GM18868 (cell line): ENCODE data around the gene WDR82.

Experiments used
- ATAC-seq: cut with Tn5 transposase; IDR thresholded peaks from one replicate; pipeline ENCODE4 v1.9.1; 2021; ENCODE audit warnings: mild to moderate bottlenecking, moderate library complexity; ENCODE audit not compliant: unreplicated experiment

Gene WDR82

DNA sequence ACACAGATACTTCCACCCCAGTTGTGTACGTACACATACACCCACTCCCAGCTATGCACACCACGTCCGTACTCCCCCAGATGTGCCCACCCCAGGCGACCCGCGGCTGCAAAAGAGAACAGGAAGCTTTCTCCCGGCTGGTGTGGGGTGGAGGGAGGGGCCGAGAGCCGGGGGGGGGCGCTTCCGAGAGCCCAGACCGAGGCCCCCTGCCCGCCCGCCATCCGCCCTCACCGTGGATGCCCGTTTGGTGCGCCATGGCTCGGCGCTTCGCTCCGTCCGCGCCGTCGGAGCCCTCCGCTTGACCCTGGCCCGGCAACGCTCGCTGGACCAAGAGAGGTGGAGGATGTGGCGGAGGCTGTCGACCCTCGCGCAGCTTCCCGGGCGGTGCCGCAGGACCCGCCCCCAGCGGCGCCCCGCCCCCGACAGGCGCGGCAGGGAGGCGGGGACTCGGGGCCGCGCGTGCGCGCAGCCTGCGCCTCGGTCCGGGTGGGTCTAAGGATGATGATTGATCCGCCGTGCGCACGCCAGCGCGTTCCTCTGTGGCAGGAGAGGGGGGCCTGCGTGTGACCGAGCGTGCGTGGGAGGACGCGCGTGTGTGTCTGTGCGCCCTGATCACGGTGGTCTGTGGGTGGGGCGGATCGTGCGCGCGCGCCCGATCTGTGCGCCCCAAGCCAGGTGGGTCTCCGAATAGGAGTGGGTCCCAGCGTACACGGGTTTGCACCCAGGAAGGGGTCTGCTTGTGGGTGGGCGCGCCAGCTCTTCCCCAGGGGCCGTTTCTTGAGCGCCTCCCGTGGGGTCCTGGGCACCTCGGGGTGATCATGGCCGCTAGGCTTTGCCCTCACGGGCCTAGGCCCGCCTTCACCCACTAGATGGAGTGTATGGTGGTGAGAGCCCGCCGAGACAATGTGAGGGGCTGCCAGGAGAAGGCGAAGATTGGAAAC lies 39.4 kb downstream of the WDR82 start, which contains the start of gene TWF2:
Gene TWF2, minus strand, starts transcription at position 398 of the 941 bp plus-strand sequence. Its CDS starts 142 bp downstream, at position 256.
- peak; percentile 78 for ATAC-seq

DNA sequence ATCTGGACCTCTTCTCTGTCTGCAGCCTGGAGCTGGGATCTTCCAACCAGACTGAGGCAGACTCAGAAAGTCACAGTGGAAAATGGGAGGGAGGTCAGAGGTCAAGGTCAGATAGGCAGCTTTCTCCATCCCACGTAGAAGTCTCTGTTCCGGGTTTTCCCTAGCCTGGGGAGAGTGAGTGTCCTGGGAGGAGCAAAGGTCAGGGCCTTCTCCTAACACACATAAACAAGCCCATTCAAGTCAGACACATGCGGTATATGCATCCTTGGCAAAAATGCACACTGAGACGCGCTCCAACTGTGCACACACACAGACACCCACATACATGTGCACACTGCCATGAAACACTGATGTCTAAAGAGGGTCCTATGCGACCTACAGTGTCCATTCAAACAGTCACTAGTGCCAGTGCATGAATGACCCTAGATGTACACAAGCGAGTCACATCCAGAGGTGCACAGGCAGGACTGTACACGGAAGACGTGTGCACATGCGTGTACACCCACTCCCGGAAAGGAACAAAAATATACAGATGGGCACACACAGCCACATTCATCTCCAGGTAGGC lies 40.2 kb downstream of the WDR82 start:
- ATAC-seq, result no peak

DNA sequence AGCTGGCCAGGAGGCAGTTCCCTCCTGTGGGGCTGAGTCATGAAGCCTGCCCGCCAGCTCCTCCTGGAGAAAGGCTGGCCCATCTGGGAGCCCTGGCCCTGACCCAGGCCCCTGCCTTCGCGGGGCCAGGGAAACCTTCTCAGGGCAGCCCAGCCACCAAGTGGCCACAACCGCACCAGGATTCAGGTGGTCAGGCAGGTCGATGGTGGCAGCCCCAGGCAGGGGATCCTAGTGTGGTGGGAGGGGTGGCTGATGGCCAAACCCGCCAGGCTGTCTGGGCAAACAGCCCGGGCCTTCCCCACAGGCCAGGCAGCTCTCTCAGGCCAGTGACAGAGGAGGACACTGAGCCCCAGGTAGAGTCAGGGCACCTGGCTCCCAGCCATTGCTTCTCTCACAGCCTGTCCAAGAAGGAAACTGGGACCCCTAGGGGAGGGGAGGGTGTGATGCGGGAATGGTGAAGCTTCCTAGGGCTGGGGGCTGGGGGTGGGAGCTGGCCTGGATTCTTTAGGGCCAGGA lies 40.7 kb downstream of the WDR82 start:
- no peak for ATAC-seq

DNA sequence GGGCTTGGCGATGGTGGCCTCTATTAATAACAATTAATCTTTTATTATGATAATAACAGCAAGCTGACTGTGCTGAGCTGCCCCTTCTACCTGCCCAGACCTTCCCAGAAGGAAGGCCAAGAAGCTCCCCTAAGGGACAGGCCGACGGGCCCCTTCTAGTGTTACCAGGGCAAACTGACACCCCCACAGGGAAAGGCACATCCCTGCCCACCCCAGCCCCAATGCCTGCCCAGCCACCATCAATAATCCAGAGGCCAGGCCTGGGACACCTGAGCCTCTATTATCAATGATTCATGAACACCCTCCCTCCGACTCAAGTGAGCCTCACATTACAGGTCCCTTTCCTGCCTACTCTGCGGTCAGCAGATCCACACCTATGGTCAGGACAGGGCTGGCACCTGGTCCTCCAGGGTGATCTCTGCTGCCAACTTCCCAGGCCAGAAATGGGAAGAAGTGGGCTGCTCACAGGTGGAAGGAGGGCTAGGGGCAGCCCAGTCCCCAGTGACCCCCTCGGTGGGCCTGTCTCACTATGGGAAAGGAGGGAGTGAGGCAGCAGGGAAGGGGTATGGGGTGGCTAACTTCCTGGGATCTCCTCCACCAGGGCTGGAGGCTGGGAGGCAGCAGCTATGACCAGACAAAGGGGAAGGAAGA lies 41.3 kb downstream of the WDR82 start:
- ATAC-seq, result no peak

DNA sequence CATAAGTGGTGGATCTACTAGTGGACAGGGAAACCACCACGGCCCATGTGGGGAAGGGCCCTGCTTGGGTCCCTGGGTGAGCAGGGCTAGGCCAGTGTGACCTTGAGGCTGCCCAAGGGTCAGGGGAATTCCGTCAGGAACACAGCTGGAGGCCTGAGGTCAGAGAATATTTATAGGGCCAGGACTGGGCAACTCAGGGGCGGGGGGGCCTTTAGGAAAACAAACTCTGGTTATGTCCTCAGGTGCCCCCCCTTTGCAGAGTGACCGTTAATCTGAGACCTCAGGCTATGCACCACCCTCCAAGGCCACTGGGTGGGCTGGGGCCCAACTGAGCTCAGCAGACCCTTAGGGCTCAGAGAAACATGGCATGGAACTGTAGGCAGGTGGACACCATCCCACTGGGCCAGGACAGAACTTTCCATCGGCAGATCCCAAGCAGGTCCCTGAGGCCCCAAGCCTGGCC lies 42.0 kb downstream of the WDR82 start:
- no peak for ATAC-seq

DNA sequence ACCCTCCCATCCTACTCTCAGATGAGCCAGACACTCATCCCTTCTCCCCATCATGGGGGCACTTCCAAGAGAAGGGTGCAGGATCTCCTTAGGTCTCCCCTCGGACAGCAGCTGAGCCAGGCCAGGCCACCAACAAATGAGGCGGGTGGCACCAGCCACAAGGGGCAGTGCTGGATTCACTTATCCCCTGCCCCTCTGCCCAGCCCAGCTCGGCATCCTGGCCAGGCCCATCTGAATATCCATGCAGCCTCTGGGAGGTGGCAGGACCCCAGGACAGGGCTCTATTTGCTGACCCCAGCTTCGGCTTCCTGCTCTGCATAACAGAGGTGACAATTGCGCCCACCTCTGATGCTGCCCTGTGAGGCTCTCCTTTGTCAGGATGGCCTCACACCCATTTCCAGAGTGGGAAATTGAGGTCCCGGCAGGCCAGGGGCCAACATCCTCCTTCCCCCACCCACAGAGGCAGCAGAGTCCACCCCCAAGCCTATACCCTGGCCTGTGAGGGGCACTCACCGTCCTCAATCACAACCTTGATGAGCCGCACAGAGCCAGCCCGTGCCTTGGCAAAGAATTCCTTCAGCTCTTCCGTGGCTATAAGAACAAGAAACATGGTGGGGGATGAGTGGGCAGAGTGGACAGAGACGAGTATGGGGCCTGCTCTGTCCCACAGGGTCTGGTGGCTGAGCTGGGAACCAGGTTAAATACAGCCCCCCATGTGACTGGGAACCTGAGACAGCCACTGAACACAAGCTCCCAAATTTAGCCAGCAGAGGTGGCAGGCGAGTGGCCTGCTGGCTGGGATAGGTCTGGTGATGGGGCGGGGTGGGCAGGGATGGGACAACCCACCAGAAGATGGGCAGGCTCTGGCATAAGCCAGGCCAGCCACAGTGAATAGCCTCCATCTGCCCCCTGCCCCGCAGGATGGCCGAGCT lies 43.7 kb downstream of the WDR82 start:
- no peak for ATAC-seq

DNA sequence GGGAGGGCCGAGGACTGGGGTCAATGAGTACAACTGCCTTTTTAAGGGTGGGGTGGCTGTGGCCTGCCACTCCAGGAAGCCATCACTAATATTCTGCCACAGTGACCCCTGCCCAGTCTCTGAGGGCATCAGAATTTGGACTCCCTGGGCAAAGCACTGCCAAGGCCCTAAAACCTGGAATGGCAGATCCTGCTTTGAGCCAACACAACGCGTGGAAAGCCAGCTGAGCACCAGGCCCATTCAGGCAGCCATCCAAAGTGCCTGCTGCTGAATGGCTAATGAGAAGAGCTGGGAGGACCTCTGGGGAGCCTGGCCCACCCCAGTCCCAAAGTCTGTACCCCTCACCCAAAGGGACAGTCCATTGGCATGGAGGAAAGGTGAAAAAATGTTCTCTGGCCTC lies 44.5 kb downstream of the WDR82 start:
- ATAC-seq, result no peak

DNA sequence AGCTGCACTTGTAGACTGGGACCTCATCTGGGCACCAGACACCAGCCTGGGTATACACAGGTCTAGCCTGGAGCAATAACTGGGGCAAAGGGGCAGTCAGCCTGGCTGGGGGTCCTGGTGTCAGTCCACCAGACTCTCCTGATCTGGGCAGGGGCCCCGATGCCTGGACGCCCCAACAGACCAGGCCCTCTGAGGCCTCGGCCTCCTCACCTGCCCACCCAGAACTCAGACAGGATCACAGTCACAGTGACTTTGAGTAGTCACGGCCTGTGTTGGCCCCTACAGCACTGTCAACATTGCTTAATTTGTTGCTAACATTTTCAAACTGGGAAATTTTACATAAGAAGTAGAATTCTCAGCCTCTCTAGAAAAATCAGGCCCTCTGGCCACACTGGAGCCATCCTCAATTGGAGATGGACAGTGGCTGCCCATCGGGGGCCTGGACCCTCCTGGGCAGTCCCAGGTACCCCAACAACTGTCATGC lies 45.3 kb downstream of the WDR82 start:
- ATAC-seq, result no peak

DNA sequence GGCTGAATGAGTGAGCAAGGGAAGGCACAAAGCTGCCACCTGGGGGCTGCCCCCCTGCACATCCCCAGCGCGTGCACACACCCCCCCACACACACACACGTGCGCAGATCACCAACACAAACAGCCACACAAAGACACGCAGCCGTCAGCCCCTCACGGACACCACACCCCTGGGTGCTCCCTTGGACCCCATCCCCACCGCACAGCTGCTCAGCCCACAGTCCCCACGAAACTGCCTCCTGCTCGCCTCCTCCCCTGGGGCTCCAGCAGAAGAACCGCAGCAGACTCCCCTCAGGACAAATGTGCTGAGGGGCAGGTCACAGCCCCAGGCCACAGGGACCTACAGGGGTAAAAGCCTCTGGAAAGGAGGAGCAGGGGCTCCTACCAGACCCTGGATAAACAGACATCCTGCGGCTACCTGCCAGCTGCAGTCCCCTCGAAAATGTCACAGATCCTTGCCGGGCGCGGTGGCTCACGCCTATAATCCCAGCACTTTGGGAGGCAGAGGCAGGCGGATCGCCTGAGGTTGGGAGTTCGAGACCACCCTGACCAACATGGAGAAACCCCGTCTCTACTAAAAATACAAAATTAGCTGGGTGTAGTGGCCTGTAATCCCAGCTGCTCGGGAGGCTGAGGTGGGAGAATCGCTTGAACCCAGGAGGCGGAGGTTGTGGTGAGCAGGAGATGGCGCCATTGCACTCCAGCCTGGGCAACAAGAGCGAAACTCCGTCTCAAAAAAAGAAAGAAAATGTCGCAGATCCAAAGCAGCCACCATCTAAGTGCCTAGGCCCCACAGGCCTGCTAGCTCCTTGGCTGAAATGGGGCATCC lies 46.0 kb downstream of the WDR82 start:
- ATAC-seq, result no peak

DNA sequence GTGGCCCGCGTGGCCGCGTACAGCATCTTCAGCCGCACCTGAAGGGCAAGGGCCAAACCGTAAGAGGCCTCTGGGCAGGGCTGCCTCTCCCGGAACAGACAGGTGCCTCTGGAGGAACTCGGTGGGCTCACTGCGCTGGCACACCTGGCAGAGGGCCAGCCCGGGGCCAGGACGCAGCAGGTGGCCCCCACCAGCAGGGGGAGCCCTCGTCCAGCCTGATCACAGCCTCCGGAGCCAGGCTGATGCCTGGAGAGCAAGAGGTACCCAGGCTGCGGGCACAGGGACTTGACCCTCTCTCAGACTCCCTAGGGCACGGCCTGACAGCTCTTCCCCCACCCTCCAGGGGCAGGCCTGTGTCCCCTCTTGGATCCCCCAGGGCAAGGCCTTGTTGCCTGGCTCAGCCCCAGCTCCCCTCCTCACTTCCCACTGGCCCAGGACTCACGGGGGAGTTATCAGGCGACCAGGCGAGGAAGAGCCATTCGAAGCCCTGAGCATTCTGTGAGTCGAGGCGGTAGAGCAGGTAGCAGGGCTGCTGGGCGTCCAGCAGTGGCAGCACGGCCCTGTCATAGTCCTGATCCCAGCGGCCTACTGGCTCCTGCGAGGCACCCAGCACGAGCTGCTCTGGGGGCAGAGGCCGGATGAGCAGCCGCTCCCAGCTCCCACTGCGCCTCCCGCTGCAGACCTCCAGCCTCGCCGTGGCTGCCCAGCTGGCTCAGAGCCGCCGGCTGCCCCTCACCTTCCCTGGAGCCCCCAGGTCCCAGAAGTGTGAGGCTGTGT lies 46.8 kb downstream of the WDR82 start:
- peak; percentile 41 for ATAC-seq

DNA sequence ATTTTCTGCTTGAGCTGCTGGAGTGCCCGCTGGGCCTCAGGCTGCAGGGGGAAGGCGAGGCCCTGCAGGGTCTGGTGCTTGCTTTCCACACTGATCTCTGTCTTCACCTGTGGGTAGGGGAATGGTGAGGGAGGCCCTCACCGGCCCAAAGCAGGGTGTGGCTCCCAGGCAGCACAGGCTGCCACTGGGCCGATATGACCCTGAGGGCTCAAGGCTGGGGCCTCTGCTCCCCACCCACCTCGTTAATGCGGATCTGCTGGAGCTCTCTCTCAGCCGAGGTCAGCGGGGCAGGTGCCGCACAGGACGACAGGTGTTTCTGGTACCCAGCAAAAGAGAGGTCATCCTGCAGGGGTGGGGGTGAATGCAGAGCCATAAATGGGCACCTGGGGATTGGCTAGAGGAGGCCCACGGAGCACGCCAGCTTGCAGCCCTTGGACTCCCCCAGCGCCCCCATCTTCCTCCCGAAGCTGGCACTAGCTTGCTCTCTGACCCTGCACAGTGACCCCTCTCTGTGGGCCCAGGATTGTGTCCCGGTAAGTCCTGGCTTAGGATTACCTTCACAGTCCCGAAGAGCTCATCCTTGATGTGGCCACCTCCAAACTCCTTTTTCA lies 47.5 kb downstream of the WDR82 start:
- ATAC-seq, result no peak

DNA sequence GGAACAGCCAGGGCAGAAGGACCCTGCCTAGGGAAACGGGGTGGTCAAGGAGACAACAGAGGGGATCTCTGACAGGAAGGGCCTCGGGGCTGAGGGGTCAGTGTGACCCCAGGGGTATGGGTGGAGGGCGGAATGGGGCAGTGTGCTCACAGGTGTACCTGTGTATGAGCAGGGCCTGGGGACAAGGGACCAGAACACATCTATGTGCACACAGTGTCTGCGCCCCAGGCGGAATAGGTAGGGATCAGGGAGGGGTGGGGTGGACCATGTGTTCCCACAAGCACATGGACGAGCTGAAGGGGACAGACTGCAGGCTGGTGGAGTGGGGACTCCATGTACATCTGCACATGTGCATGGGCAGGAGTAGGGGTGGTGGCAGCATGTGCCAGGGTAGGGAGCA lies 48.0 kb downstream of the WDR82 start:
- ATAC-seq, result no peak

DNA sequence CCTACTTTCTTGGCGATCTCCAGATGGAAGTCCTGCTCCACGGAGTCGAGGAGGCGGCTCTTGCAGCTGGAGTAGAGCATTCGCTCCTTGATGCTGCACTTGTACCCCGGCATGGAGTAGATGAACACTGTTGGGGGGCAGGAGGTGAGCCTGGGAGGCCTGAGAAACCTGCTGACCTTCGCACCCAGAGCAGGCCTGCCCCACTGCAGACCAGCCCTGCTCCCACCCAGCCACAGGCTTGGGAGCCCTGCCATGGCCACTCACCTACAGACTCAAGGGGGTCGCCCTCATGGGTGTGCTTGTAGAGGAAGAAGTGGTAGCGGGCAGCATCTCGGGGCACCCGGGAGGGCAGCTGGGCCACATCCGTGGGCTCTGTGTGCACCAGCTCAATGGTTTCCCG lies 48.8 kb downstream of the WDR82 start:
- ATAC-seq, result no peak

DNA sequence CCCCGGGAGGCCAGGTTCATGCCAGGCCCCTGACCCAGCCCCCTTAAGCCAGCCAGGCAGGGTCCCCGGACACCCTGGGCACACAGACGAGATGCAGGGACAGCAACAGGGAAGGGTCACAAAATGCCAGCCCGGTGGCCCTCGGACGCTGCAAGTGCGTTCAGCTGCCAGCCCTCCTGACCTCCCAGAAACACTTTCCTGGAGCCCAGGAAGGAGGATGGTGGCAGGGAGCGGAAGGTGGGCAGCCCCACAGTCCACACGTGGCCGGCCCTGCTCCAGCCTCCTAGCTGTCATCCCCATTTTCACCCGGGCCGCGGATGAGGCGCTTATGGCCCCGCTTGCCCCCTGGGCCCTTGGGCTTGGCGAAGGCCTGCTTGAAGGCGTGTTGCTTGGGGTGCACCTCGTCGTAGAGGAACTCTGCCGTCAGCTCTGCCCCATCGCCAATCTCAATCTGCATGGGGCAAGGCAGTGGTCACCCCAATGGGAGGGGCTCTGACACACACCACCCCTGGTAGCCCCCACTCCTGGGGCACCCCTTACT lies 49.6 kb downstream of the WDR82 start:
- no peak for ATAC-seq

DNA sequence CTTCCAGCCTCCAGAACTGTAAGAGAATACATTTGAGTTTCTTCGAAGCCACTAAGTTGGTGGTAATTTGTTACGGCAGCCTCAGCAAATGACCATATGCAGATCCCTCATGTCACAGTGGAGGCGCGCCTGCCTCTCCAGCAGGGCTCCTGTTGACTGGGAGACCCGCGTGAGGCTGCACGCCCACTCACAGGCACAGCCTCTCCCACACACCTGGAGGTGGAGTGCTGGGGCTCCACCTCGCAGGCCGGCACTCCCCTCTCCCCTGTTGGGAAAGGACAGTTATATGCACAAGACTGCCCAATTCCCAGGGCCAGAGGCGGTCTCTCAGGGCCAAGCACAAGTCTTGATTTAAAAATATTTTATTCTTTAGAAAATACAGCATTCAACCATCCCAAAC lies 50.2 kb downstream of the WDR82 start:
- no peak for ATAC-seq

DNA sequence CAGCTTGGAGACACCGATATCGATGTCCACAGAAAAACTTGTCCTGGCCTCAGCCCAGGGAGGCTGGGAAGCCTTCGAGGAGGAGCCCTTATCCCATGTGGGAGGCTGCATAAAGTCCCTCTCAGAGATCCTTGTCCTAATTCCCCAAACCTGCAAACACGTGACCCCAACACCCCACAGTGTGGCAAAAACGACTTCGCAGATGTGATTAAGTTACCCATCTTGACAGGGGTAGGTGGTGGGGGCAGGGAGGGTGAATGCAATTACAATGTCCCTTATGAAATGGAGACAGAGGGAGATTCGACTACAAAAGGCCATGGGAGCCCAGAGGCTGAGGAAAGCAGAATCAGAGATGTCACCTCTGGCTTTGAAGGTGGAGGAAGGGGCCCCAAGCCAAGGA lies 50.7 kb downstream of the WDR82 start:
- no peak for ATAC-seq

DNA sequence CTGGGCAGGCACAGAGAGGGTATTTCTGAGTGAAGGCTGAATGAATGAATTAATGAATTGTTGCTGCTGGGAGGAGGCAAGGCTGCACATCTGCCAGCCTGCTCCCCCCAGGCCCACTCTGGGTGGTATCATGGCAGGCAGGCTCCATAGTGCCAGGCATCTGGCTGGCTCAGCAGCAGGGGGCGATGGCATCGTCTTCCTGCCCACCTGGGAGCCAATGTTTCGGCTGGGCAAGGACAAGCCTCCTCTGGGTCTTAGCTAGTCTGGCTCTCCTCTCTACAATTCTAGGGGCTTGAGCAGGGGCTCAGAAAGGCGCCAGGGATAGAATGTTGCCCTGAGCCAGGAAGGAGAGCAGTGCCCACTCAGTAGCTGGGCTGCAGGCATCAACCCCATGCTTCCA lies 51.3 kb downstream of the WDR82 start:
- no peak for ATAC-seq

DNA sequence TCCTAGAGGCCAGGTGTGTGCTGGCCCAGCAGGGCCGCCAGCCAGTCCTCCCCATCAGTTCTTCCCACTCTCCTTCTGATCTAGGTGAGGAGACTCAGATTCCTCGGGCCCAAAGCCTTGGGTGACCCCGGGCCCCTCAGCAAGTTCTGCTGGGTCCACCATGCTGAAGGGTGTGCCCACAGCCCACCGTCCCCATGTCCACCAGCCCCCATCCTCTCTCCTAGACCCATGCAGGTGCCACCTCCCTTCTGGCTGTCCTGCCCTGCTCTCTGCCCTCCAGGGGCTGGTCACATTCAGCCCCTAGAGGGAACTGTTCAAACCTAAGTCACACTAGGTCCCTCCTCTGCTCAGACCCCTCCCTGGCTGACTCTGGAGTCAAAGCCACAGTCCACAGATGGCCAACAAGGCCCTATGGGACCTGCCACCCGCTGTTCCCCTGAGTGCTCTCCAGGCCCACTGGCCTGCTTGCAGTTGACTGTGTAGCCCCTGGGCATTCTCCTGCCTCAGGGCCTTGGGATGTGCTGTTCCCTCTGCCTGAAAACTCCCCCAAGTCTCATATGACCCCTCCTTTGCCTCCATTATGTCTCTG lies 52.1 kb downstream of the WDR82 start:
- peak; percentile 4 for ATAC-seq
